ENCODE results near the gene GRIN2D.

The GRIN2D gene

GRCh38 chr19:48417421-48417820 is 24.0 kb downstream of the GRIN2D start (continued):
- TF ChIP-seq ZSCAN18 (tag by site-specific recombination; IDR thresholded peaks at IDR 0.05) (no peak), ZNF404 (tag by site-specific recombination; IDR thresholded peaks at IDR 0.05) (no peak), BCL6B (tag by site-specific recombination; IDR thresholded peaks at IDR 0.05) (no peak), ZNF777 (tag by site-specific recombination; IDR thresholded peaks at IDR 0.05; ENCODE audit: borderline replicate concordance) (no peak), GLIS1 (tag by site-specific recombination; IDR thresholded peaks at IDR 0.05) (peak; percentile 40)

GRCh38 chr19:48418317-48419064 is 25.0 kb downstream of the GRIN2D start:
- no peaks in the 10 kb centered on the region for H3K9me3 ChIP-seq (ENCODE audit: control insufficient read depth, insufficient read depth, low read depth, low read length)
- no peaks in the 10 kb centered on the region for H3K36me3 ChIP-seq (ENCODE audit: control insufficient read depth in 2 of 2, insufficient read depth in 1 of 2, low read length in 2 of 2)
- CTCF ChIA-PET = interaction anchor here (1.1 kb wide), 1 partner anchor 170 kb away, joined by 4 read pairs; no protein-coding TSS in a partner anchor
- H3K4me1 ChIP-seq (ENCODE audit: control insufficient read depth, insufficient read depth, low read length) = peaks cover 8% of the 10 kb centered on the region; the same call in 1 of the 2 replicates
- POLR2A ChIA-PET = interaction anchor here (1.0 to 1.4 kb wide), 2 partner anchors 27 to 55 kb away, joined by 3 read pairs; partner anchors contain the start of genes KDELR1, SYNGR4 and TMEM143
- 0 out of 2 replicates have a peak overlapping the region, but pooled peaks have one; percentile 14 for H3K27ac ChIP-seq (ENCODE audit: extremely low read depth, low read depth, low read length)
- no peak overlapping the region for H3K4me3 ChIP-seq (ENCODE audit: low read depth, low read length)
- TF ChIP-seq ZBTB20 (tag by site-specific recombination; IDR thresholded peaks at IDR 0.05) (0 out of 2 replicates have a peak, but pooled peaks have one; percentile 24), ZFHX2 (tag by site-specific recombination; conservative IDR thresholded peaks at IDR 0.05) (peak; percentile 30; the same call in 1 of the 2 replicates), EGR2 (tag by site-specific recombination; IDR thresholded peaks at IDR 0.05; ENCODE audit: low read depth) (peak; percentile 31; the same call in 1 of the 2 replicates), ZNF366 (tag by site-specific recombination; conservative IDR thresholded peaks at IDR 0.05) (peak; percentile 56; the same call in 1 of the 2 replicates), CTCF (tag by site-specific recombination; IDR thresholded peaks at IDR 0.05) (0 out of 2 replicates have a peak, but pooled peaks have one; percentile 25), GLIS1 (tag by site-specific recombination; IDR thresholded peaks at IDR 0.05) (peak; percentile 77), ZBTB49 (tag by site-specific recombination; IDR thresholded peaks at IDR 0.05; ENCODE audit: low read depth) (no peak), ZNF792 (tag by site-specific recombination; IDR thresholded peaks at IDR 0.05) (no peak), PATZ1 (tag by site-specific recombination; IDR thresholded peaks at IDR 0.05) (peak; percentile 48; the same call in 1 of the 2 replicates), ZFP37 (tag by site-specific recombination; IDR thresholded peaks at IDR 0.05) (no peak), YY2 (tag by site-specific recombination; IDR thresholded peaks at IDR 0.05) (peak; percentile 59; the same call in 1 of the 2 replicates), OSR2 (tag by site-specific recombination; IDR thresholded peaks at IDR 0.05) (no peak), GLIS2 (tag by site-specific recombination; IDR thresholded peaks at IDR 0.05) (0 out of 2 replicates have a peak, but pooled peaks have one; percentile 20), SP2 (tag by site-specific recombination; IDR thresholded peaks at IDR 0.05) (peak; percentile 34; the same call in 1 of the 2 replicates), OVOL3 (tag by site-specific recombination; IDR thresholded peaks at IDR 0.05) (no peak), PRDM4 (tag by site-specific recombination; IDR thresholded peaks at IDR 0.05) (peak; percentile 72), ZNF660 (tag by site-specific recombination; IDR thresholded peaks at IDR 0.05) (no peak)
